ENCODE data around the gene USP40. TPM values are rescaled to one million over a fixed set of nuclear protein-coding genes. Genes with fewer than 3 reads are reported as not detected.

USP40 gene
- polyA plus RNA-seq, 2 of the 4 experiments (the other 2 are of a cell fraction): 22.9 to 57.0 TPM

DNA sequence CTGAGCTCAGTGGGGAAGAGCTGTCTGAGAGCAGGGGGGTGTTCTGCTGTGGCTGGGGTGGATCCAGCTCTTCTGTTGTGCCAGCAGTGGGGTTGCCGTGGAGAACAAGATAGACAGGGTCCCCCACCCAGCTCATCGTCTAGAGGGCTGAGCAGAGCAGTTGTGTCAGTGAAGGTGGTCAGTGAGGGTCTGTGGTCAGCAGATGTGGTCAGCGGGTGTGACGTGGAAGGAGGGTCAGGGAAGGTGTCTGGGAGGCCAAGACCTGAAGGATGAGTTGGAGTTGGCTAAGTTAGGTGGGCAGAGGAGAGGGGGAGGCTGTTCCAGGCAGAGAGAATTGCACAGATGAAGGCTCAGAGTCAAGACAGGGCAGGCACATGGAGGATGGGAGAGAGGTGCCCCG, 109.2 kb downstream of the USP40 start (continued):
- TF ChIP-seq, protein P1, sequence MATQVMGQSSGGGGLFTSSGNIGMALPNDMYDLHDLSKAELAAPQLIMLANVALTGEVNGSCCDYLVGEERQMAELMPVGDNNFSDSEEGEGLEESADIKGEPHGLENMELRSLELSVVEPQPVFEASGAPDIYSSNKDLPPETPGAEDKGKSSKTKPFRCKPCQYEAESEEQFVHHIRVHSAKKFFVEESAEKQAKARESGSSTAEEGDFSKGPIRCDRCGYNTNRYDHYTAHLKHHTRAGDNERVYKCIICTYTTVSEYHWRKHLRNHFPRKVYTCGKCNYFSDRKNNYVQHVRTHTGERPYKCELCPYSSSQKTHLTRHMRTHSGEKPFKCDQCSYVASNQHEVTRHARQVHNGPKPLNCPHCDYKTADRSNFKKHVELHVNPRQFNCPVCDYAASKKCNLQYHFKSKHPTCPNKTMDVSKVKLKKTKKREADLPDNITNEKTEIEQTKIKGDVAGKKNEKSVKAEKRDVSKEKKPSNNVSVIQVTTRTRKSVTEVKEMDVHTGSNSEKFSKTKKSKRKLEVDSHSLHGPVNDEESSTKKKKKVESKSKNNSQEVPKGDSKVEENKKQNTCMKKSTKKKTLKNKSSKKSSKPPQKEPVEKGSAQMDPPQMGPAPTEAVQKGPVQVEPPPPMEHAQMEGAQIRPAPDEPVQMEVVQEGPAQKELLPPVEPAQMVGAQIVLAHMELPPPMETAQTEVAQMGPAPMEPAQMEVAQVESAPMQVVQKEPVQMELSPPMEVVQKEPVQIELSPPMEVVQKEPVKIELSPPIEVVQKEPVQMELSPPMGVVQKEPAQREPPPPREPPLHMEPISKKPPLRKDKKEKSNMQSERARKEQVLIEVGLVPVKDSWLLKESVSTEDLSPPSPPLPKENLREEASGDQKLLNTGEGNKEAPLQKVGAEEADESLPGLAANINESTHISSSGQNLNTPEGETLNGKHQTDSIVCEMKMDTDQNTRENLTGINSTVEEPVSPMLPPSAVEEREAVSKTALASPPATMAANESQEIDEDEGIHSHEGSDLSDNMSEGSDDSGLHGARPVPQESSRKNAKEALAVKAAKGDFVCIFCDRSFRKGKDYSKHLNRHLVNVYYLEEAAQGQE (IDR thresholded peaks at IDR 0.05): no peak
- TF ChIP-seq RARB (CRISPR knock-in tag; IDR thresholded peaks at IDR 0.05) (no peak), POLR2AphosphoS2 (conservative IDR thresholded peaks at IDR 0.05; ENCODE audit: low read length) (no peak)

DNA sequence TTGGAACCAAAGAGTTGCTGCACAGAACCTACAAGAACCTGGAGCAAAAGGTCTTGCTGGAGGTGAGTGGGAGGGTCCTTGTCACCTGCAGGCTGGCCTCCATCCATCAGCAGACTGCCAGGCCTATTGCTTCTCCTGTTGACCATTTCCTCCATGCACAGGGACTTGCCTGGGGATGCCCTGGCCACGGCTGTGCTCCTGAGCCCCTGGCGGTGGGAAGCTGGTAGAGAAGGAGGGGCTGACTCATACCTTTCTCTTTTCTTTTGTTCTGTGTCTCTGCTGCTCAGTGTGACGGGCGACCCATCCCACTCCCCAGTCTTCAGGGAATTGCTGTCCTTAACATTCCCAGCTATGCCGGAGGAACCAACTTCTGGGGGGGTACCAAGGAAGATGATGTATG, 109.6 kb downstream of the USP40 start:
- DNase-seq (ENCODE audit: low read depth in 1 of 2, low spot score in 1 of 2) (no peak), ATAC-seq (no peak), FAIRE-seq (no peak)
- Histone ChIP-seq H3K4me2 (no peak overlapping the region), H3K9me3 (no peaks in the 10 kb centered on the region), H3K27ac (peak overlapping the region; percentile 12 to 80; a peak in 5 of 6 replicates), H3K4me1 (peaks cover 62% of the 10 kb centered on the region), H3K4me3 (no peak overlapping the region)
- ChIA-PET POLR2A (interaction anchor here (1.4 kb wide), 1 partner anchor 37 kb away, joined by 3 read pairs; no protein-coding TSS in a partner anchor), CTCF (interaction anchor here (1.6 to 4.5 kb wide), 4 partner anchors 9 to 376 kb away, joined by 3 to 22 read pairs (median 17); no protein-coding TSS in a partner anchor)
- WGBS (ENCODE audit: missing lambda C conversion rate): 96% methylated on average over 5 of the region's 5 CpGs
- TF ChIP-seq MYC (IDR thresholded peaks at IDR 0.05; ENCODE audit: borderline replicate concordance, low read length): no peak

DNA sequence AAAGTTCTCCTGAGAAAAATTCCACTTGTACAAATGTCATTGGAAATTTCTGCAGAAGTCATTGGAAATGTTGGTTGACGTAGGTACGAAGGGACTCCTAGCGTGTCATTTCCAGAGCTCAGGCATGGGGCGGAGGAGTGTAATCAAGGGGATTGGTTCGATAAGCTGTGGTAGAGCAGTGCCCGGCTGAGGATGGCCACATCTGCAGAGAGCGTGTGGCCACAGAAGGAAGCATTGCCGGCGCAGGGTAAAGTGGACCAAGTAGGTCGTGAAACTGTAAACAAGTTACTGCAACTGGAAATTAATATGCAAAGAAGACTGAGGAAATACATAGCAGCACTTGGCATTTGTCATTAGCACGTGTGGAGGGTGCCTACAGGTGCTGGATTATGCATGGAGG, 110.5 kb downstream of the USP40 start:
- no peak for ATAC-seq
- CTCF ChIA-PET: interaction anchor here (0.9 to 3.3 kb wide), 5 partner anchors 12 to 402 kb away, joined by 3 to 13 read pairs (median 4); partner anchors contain the start of gene UGT1A5
- no peak for DNase-seq (ENCODE audit: low read depth in 1 of 2, low spot score in 1 of 2)
- peak overlapping the region; percentile 19 to 94; a peak in 4 of 6 replicates for H3K27ac ChIP-seq
- H3K4me3 ChIP-seq: no peak overlapping the region
- POLR2A ChIA-PET: interaction anchor here (1.2 kb wide), 1 partner anchor 37 kb away, joined by 3 read pairs; no protein-coding TSS in a partner anchor
- no peak for FAIRE-seq
- peaks cover 62% of the 10 kb centered on the region for H3K4me1 ChIP-seq
- WGBS (ENCODE audit: missing lambda C conversion rate): 93% methylated on average over 11 of the region's 11 CpGs
- no peaks in the 10 kb centered on the region for H3K9me3 ChIP-seq
- TF ChIP-seq RCOR1 (IDR thresholded peaks at IDR 0.05; ENCODE audit: low read depth, low read length) (no peak), ESRRA (IDR thresholded peaks at IDR 0.05; ENCODE audit: borderline replicate concordance, low read length) (no peak), NR3C1 (IDR thresholded peaks at IDR 0.05) (no peak), TP53 (CRISPR knock-in tag; IDR thresholded peaks at IDR 0.05) (no peak), RFX5 (IDR thresholded peaks at IDR 0.05) (no peak), KDM5A (IDR thresholded peaks at IDR 0.05) (no peak), HEYL (CRISPR knock-in tag; IDR thresholded peaks at IDR 0.05) (no peak), PHF8 (IDR thresholded peaks at IDR 0.05; ENCODE audit: borderline replicate concordance, low read depth) (no peak), MYC (IDR thresholded peaks at IDR 0.05; ENCODE audit: borderline replicate concordance, low read length) (no peak), EP300 (IDR thresholded peaks at IDR 0.05) (no peak), MAZ (IDR thresholded peaks at IDR 0.05; ENCODE audit: borderline replicate concordance, low read depth, low read length) (no peak), ZSCAN20 (CRISPR knock-in tag; IDR thresholded peaks at IDR 0.05) (no peak), EHMT2 (IDR thresholded peaks at IDR 0.05; ENCODE audit: low read depth) (no peak), KDM1A (IDR thresholded peaks at IDR 0.05; ENCODE audit: low read depth) (no peak)
- TF ChIP-seq, protein P2, sequence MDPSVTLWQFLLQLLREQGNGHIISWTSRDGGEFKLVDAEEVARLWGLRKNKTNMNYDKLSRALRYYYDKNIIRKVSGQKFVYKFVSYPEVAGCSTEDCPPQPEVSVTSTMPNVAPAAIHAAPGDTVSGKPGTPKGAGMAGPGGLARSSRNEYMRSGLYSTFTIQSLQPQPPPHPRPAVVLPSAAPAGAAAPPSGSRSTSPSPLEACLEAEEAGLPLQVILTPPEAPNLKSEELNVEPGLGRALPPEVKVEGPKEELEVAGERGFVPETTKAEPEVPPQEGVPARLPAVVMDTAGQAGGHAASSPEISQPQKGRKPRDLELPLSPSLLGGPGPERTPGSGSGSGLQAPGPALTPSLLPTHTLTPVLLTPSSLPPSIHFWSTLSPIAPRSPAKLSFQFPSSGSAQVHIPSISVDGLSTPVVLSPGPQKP (IDR thresholded peaks at IDR 0.05; ENCODE audit: low read depth, low read length): no peak
- TF ChIP-seq, protein P3, sequence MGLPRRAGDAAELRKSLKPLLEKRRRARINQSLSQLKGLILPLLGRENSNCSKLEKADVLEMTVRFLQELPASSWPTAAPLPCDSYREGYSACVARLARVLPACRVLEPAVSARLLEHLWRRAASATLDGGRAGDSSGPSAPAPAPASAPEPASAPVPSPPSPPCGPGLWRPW (IDR thresholded peaks at IDR 0.05): no peak
- TF ChIP-seq, protein P4, sequence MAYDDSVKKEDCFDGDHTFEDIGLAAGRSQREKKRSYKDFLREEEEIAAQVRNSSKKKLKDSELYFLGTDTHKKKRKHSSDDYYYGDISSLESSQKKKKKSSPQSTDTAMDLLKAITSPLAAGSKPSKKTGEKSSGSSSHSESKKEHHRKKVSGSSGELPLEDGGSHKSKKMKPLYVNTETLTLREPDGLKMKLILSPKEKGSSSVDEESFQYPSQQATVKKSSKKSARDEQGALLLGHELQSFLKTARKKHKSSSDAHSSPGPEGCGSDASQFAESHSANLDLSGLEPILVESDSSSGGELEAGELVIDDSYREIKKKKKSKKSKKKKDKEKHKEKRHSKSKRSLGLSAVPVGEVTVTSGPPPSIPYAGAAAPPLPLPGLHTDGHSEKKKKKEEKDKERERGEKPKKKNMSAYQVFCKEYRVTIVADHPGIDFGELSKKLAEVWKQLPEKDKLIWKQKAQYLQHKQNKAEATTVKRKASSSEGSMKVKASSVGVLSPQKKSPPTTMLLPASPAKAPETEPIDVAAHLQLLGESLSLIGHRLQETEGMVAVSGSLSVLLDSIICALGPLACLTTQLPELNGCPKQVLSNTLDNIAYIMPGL (CRISPR knock-in tag; IDR thresholded peaks at IDR 0.05; ENCODE audit: borderline replicate concordance): no peak
- TF ChIP-seq, protein P1 (IDR thresholded peaks at IDR 0.05): no peak
- TF ChIP-seq, protein P5, sequence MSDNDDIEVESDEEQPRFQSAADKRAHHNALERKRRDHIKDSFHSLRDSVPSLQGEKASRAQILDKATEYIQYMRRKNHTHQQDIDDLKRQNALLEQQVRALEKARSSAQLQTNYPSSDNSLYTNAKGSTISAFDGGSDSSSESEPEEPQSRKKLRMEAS (IDR thresholded peaks at IDR 0.05): no peak
- no peak overlapping the region for H3K4me2 ChIP-seq
